Adrenal gland (tissue), 5 donors: ENCODE measurements around the gene KLF7.

Source experiments
- CTCF ChIP-seq, 6 experiments: fragments of 450-650 bp in 4 of 6; fragments of 200-600 bp in 2 of 6; sonication (generic) in 1 of 6; IDR thresholded peaks; 1 replicate in 5 of 6; 2 replicates in 1 of 6; pipeline versions ENCODE4 v1.5.1 to v1.8.0; 2016 to 2021; ENCODE audit warnings: antibody characterized with exemption in 6 of 6, mild to moderate bottlenecking in 2 of 6, moderate library complexity in 1 of 6
- POLR2A ChIP-seq, 2 donors: fragments of 450-650 bp; IDR thresholded peaks; one replicate each; pipeline ENCODE4 v1.6.1; 2017; ENCODE audit warnings: antibody characterized with exemption in 2 of 2, mild to moderate bottlenecking in 2 of 2, moderate library complexity in 1 of 2
- donor health status: DM: no; HTN: no; CAD: no.

- no peak for TF ChIP-seq CTCF (IDR thresholded peaks at IDR 0.05)
- TF ChIP-seq POLR2A (IDR thresholded peaks at IDR 0.05) = no peak
These were observed 54.0 kb downstream of the KLF7 start for GRCh38 chr2:207111757-207112156.
